H1 (cell line): ENCODE measurements around the gene RPL32. TPM values are rescaled to one million over a fixed set of nuclear protein-coding genes. Genes with fewer than 3 reads are reported as not detected.

ENCODE experiments used
- ATF2 ChIP-seq: IDR thresholded peaks from 2 replicates; pipeline ENCODE4 v1.6.1; 2012; ENCODE audit warnings: low read length, inconsistent platforms
- CBX8 ChIP-seq: fragments of 300-800, 300-1000 bp; sonication (generic); IDR thresholded peaks from 2 replicates; pipeline ENCODE4 v1.7.1; 2016; ENCODE audit warnings: low read depth, low read length, borderline replicate concordance
- CEBPB ChIP-seq: IDR thresholded peaks from 2 replicates; pipeline ENCODE4 v1.6.1; 2012; ENCODE audit warnings: low read depth, low read length
- E2F6 ChIP-seq: IDR thresholded peaks from 2 replicates; pipeline ENCODE4 v1.6.1; 2012; ENCODE audit warnings: inconsistent platforms
- EGR1 ChIP-seq: IDR thresholded peaks from 2 replicates; pipeline ENCODE4 v1.6.1; 2011; ENCODE audit warnings: low read depth, low read length, borderline replicate concordance
- EZH2 ChIP-seq: fragments of 200-600 bp; sonication (generic); IDR thresholded peaks from 2 replicates; pipeline ENCODE4 v1.7.1; 2012; ENCODE audit warnings: low read depth, mild to moderate bottlenecking, moderate library complexity, low read length, inconsistent platforms; ENCODE audit not compliant: severe bottlenecking
- GABPA ChIP-seq: IDR thresholded peaks from 2 replicates; pipeline ENCODE4 v1.6.1; 2011; ENCODE audit warnings: mild to moderate bottlenecking, low read length, moderate library complexity, borderline replicate concordance; ENCODE audit not compliant: insufficient read depth
- GTF2F1 ChIP-seq: IDR thresholded peaks from 2 replicates; pipeline ENCODE4 v1.6.1; 2012; ENCODE audit warnings: low read depth, low read length, improper control_type of control experiment, borderline replicate concordance
- NANOG ChIP-seq: IDR thresholded peaks from 2 replicates; pipeline ENCODE4 v1.6.1; 2011; ENCODE audit warnings: low read length, low read depth, mild to moderate bottlenecking, inconsistent platforms; ENCODE audit not compliant: insufficient read depth, poor library complexity, severe bottlenecking
- NRF1 ChIP-seq: IDR thresholded peaks from 2 replicates; pipeline ENCODE4 v1.6.1; 2011; ENCODE audit warnings: mild to moderate bottlenecking, low read depth, low read length, improper control_type of control experiment
- PHF8 ChIP-seq: fragments of 200-600 bp; sonication (generic); conservative IDR thresholded peaks from 2 replicates; pipeline ENCODE4 v1.7.1; 2012; ENCODE audit warnings: low read depth, mild to moderate bottlenecking, inconsistent platforms, low read length, moderate library complexity
- POLR2AphosphoS5 ChIP-seq: IDR thresholded peaks from 2 replicates; pipeline ENCODE4 v1.6.1; 2011; ENCODE audit warnings: low read depth, low read length
- RFX5 ChIP-seq: IDR thresholded peaks from 2 replicates; pipeline ENCODE4 v1.6.1; 2011; ENCODE audit warnings: low read depth, low read length, improper control_type of control experiment, borderline replicate concordance
- RNF2 ChIP-seq: fragments of 200-900, 300-1000 bp; sonication (generic); IDR thresholded peaks from 2 replicates; pipeline ENCODE4 v1.7.1; 2016; ENCODE audit warnings: borderline replicate concordance, low read depth, mild to moderate bottlenecking, antibody characterized with exemption, low read length; ENCODE audit not compliant: poor library complexity, severe bottlenecking; ENCODE audit errors: missing control alignments
- SIN3A ChIP-seq, 2 experiments: IDR thresholded peaks in 1 of 2; conservative IDR thresholded peaks in 1 of 2; 2 replicates each; pipeline ENCODE4 v1.6.1; 2011 to 2012; ENCODE audit warnings: low read length in 2 of 2, improper control_type of control experiment in 1 of 2, low read depth in 1 of 2, mild to moderate bottlenecking in 1 of 2
- SRF ChIP-seq: IDR thresholded peaks from 2 replicates; pipeline ENCODE4 v1.6.1; 2011; ENCODE audit warnings: mild to moderate bottlenecking, low read depth, low read length, moderate library complexity
- SUZ12 ChIP-seq: fragments of 200-600 bp; sonication (generic); IDR thresholded peaks from 2 replicates; pipeline ENCODE4 v1.6.1; 2012; ENCODE audit warnings: mild to moderate bottlenecking, inconsistent platforms, low read length, moderate library complexity, mixed read lengths
- TAF7 ChIP-seq: optimal IDR thresholded peaks from 2 replicates; pipeline ENCODE3; 2011; ENCODE audit warnings: low read depth, mild to moderate bottlenecking, inconsistent platforms, low read length, moderate library complexity, borderline replicate concordance
- TEAD4 ChIP-seq: IDR thresholded peaks from 2 replicates; pipeline ENCODE4 v1.6.1; 2012; ENCODE audit warnings: low read depth, low read length, inconsistent platforms, mixed read lengths
- ZNF274 ChIP-seq: IDR thresholded peaks from 2 replicates; pipeline ENCODE4 v1.7.0; 2012; ENCODE audit warnings: low read length, borderline replicate concordance; ENCODE audit errors: extremely low read depth
- polyA plus RNA-seq, 7 experiments: library from polyadenylated mRNA; depleted of rRNA in 3 of 7; stranded (reverse) in 5 of 7; unstranded in 2 of 7; fragments of >200 nt in 5 of 7; fragments of 200-250 nt in 2 of 7; gene quantifications; 1 replicate in 5 of 7; 2 replicates in 1 of 7; 4 replicates in 1 of 7; pipeline versions ENCODE4 v1.2.1 to v1.2.3, GENCODE V29; 2011 to 2013; ENCODE audit warnings: missing spikeins in 2 of 7, mixed read lengths in 2 of 7
- total RNA-seq: library from RNA; stranded (reverse); fragmentation: NEBNext Ultra II Directional; extraction: Animal tissue kit (Norgen Biotek cat#: 25700); gene quantifications from 2 replicates; pipeline ENCODE4 v1.2.1, GENCODE V29; 2021

RPL32 gene
- total and polyA plus RNA-seq, 2 of the 8 experiments (the other 6 are each of a cell fraction or from before 2014, with no cell fraction given) = 1,443 to 2,043 TPM

DNA sequence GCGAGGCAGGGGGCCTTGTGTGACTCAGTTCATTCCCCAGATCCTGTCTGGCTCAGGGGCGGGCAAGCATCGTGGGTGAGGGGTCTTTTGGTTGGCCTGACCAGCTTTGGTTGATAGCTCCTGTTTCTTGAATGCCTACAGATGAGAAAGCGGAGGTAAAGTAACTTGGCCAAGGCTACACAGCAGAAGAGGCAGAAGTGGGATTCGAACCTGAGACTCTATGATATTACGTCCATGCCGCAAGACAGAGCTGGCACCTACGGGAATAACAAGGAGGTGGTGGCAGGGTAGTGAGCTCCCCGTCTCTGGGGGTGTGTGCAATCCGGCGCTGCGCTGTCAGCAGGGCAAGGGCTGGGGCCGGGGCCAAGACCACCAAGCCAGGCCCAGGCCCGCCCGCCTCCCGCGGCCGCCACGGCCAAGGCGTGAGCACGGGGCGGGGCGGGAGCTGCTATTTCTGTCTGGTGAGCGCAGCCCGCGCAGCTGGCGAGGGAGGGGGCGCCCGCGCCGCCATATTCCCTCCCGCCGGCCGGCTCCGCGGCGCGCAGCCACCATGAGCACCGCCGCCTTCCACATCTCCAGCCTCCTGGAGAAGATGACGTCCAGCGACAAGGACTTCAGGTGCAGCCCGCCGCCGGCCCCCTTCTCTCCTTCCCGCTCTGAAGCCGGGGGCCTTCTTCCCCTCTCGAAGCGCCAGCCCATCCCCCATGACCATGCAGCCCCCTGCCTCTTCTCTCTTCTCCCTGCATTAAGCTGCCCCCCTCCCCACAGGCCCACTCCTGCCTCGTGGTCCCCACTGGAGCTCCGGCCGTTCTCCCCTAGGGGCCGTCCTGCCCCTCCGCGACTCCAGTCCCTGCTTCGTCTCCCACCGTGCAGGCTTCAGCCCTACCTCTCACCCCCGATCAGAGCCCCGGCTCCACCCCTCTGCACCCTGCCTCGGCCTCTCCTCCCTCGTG lies 44.9 kb downstream of the RPL32 start, which contains the start of gene CAND2 (continued):
- TF ChIP-seq ATF2 = no peak
- no peak for TF ChIP-seq NANOG
- TF ChIP-seq SRF = no peak
- no peak for TF ChIP-seq RNF2
- no peak for TF ChIP-seq EGR1
- TF ChIP-seq EZH2 = no peak
- no peak for TF ChIP-seq GTF2F1
- no peak for TF ChIP-seq NRF1
- no peak for TF ChIP-seq ZNF274
- no peak for TF ChIP-seq POLR2AphosphoS5
- TF ChIP-seq CEBPB = no peak
- peak; percentile 54 for TF ChIP-seq PHF8
- TF ChIP-seq SIN3A (conservative IDR thresholded peaks at IDR 0.05 in 1 of 2, IDR thresholded peaks at IDR 0.05 in 1 of 2; ENCODE audit: low read depth in 1 of 2, low read length in 2 of 2) = peak in 1 of 2 experiments; percentile 62; a peak in 1 of 4 replicates
- TF ChIP-seq SUZ12 = no peak
- no peak for TF ChIP-seq TAF7
- peak; percentile 47; the same call in 1 of the 2 replicates for TF ChIP-seq E2F6
- no peak for TF ChIP-seq RFX5
- TF ChIP-seq GABPA = no peak
- no peak for TF ChIP-seq CBX8
- no peak for TF ChIP-seq TEAD4
